ENCODE measurements around the gene GLP2R. TPM values are rescaled to one million over a fixed set of nuclear protein-coding genes. Genes with fewer than 3 reads are reported as not detected.

The GLP2R gene
- polyA plus RNA-seq, 1 donor from 2014 or later: not detected

GRCh38 chr17:9820448-9820847 is 5.3 kb upstream of the GLP2R start:
- Histone ChIP-seq H3K9me2 (ENCODE audit: insufficient read depth, low read length) (no peaks in the 10 kb centered on the region), H2AFZ (ENCODE audit: low read depth, low read length) (no peak overlapping the region), H3K9ac (ENCODE audit: low read length) (no peak overlapping the region), H3K27ac (ENCODE audit: low read length) (no peak overlapping the region), H3K9me3 (ENCODE audit: low read length) (no peaks in the 10 kb centered on the region), H3F3A (ENCODE audit: insufficient read depth, low read length, poor library complexity, severe bottlenecking) (no peaks in the 10 kb centered on the region), H3K36me3 (ENCODE audit: insufficient read depth, low read length) (no peaks in the 10 kb centered on the region), H3K4me2 (ENCODE audit: low read length) (no peak overlapping the region), H3K79me2 (replicated peaks; ENCODE audit: insufficient read depth, low read length) (no peaks in the 10 kb centered on the region), H4K20me1 (ENCODE audit: insufficient read depth) (no peaks in the 10 kb centered on the region), H3K27me3 (ENCODE audit: insufficient read depth, low read depth, low read length) (no peaks in the 10 kb centered on the region), H3K4me3 (ENCODE audit: low read length) (no peak overlapping the region)
- TF ChIP-seq TAF1 (IDR thresholded peaks at IDR 0.05; ENCODE audit: low read depth) (no peak), MXI1 (conservative IDR thresholded peaks at IDR 0.05; ENCODE audit: poor library complexity, severe bottlenecking) (no peak), EP300 (conservative IDR thresholded peaks at IDR 0.05; ENCODE audit: poor library complexity, severe bottlenecking) (no peak), CTCF (IDR thresholded peaks at IDR 0.05; ENCODE audit: poor library complexity, severe bottlenecking) (no peak), REST (IDR thresholded peaks at IDR 0.05; ENCODE audit: borderline replicate concordance) (no peak), POLR2AphosphoS5 (IDR thresholded peaks at IDR 0.05) (no peak), RAD21 (conservative IDR thresholded peaks at IDR 0.05) (no peak)

- Histone ChIP-seq H3K9me2 (ENCODE audit: insufficient read depth, low read length) (no peaks in the 10 kb centered on the region), H3K4me2 (ENCODE audit: low read length) (no peak within 1 kb of the TSS), H3K9ac (ENCODE audit: low read length) (no peak within 1 kb of the TSS), H3K27ac (ENCODE audit: low read length) (no peak within 1 kb of the TSS), H3K4me3 (ENCODE audit: low read length) (no peak within 1 kb of the TSS), H3F3A (ENCODE audit: insufficient read depth, low read length, poor library complexity, severe bottlenecking) (no peaks in the 10 kb centered on the region), H3K9me3 (ENCODE audit: low read length) (no peaks in the 10 kb centered on the region), H3K27me3 (ENCODE audit: insufficient read depth, low read depth, low read length) (no peaks in the 10 kb centered on the region), H2AFZ (ENCODE audit: low read depth, low read length) (no peak within 1 kb of the TSS), H3K79me2 (replicated peaks; ENCODE audit: insufficient read depth, low read length) (no peaks in the 10 kb centered on the region), H4K20me1 (ENCODE audit: insufficient read depth) (no peaks in the 10 kb centered on the region), H3K36me3 (ENCODE audit: insufficient read depth, low read length) (no peaks in the 10 kb centered on the region)
- TF ChIP-seq EZH2 (IDR thresholded peaks at IDR 0.05; ENCODE audit: borderline replicate concordance, insufficient read depth, low read length, poor library complexity, severe bottlenecking) (no peak), RAD21 (conservative IDR thresholded peaks at IDR 0.05) (no peak), POLR2AphosphoS5 (IDR thresholded peaks at IDR 0.05) (no peak), TAF1 (IDR thresholded peaks at IDR 0.05; ENCODE audit: low read depth) (no peak), EP300 (conservative IDR thresholded peaks at IDR 0.05; ENCODE audit: poor library complexity, severe bottlenecking) (no peak), REST (IDR thresholded peaks at IDR 0.05; ENCODE audit: borderline replicate concordance) (no peak), SMC3 (conservative IDR thresholded peaks at IDR 0.05; ENCODE audit: poor library complexity) (no peak), MXI1 (conservative IDR thresholded peaks at IDR 0.05; ENCODE audit: poor library complexity, severe bottlenecking) (no peak), CTCF (IDR thresholded peaks at IDR 0.05; ENCODE audit: poor library complexity, severe bottlenecking) (no peak)
Observed at GRCh38 chr17:9821921-9822320, 3.8 kb upstream of the GLP2R start, which contains the start of gene GSG1L2. Gene GSG1L2, minus strand, starts transcription at chr17:9822079. Its CDS starts 8 bp downstream, at chr17:9822071.
